Osteoblast (primary cell): Measurements from ENCODE around the gene ZNF778. TPM values are rescaled to one million over a fixed set of nuclear protein-coding genes. Genes with fewer than 3 reads are reported as not detected.

Experiments used
- DNase-seq: peaks from one replicate; pipeline ENCODE4 v3.0.0; 2011; ENCODE audit warnings: low spot score, mixed read lengths; ENCODE audit not compliant: insufficient read length; ENCODE audit errors: missing footprints
- H2AFZ ChIP-seq: 2 replicates; pipeline ENCODE4 v1.6.0; 2011; ENCODE audit warnings: mild to moderate bottlenecking, low read length
- H3K27ac ChIP-seq: 2 replicates; pipeline ENCODE4 v1.5.1; 2011; ENCODE audit warnings: mild to moderate bottlenecking, low read depth, low read length, moderate library complexity
- H3K27me3 ChIP-seq: 2 replicates; pipeline ENCODE4 v1.6.0; 2012; ENCODE audit warnings: mild to moderate bottlenecking, control low read depth, inconsistent platforms, low read length, moderate library complexity; ENCODE audit not compliant: insufficient read depth
- H3K36me3 ChIP-seq: 2 replicates; pipeline ENCODE4 v1.5.1; 2011; ENCODE audit warnings: mild to moderate bottlenecking, low read length, control low read depth, moderate library complexity; ENCODE audit not compliant: insufficient read depth
- H3K4me1 ChIP-seq: 2 replicates; pipeline ENCODE4 v1.5.1; 2011; ENCODE audit warnings: mild to moderate bottlenecking, low read length, control low read depth, moderate library complexity; ENCODE audit not compliant: insufficient read depth
- H3K4me2 ChIP-seq: 2 replicates; pipeline ENCODE4 v1.6.0; 2011; ENCODE audit warnings: mild to moderate bottlenecking, low read length; ENCODE audit not compliant: insufficient read depth
- H3K4me3 ChIP-seq: fragments of 200-600 bp; sonication (generic); 3 replicates; pipeline ENCODE4 v1.5.1; 2012; ENCODE audit warnings: mild to moderate bottlenecking, low read length, inconsistent platforms; ENCODE audit not compliant: insufficient read depth
- H3K79me2 ChIP-seq: 2 replicates; pipeline ENCODE4 v1.6.0; 2012; ENCODE audit warnings: mild to moderate bottlenecking, low read length, control low read depth, inconsistent platforms; ENCODE audit not compliant: insufficient read depth
- H3K9me3 ChIP-seq: 2 replicates; pipeline ENCODE4 v1.5.1; 2011; ENCODE audit warnings: low read depth, low read length, control low read depth
- H4K20me1 ChIP-seq: 2 replicates; pipeline ENCODE4 v1.6.0; 2012; ENCODE audit warnings: mild to moderate bottlenecking, low read length, control low read depth; ENCODE audit not compliant: insufficient read depth
- CTCF ChIP-seq: IDR thresholded peaks from 2 replicates; pipeline ENCODE4 v1.5.1; 2011; ENCODE audit warnings: mild to moderate bottlenecking, low read depth, low read length, moderate library complexity; ENCODE audit errors: extremely low read depth
- total RNA-seq: library from RNA; depleted of rRNA; stranded (reverse); fragments of >200 nt; gene quantifications from 2 replicates; pipeline ENCODE4 v1.2.3, GENCODE V29; 2012

The ZNF778 gene
- total RNA-seq, 1 donor: 8.7 TPM

- Histone ChIP-seq H3K9me3 (no peaks in the 10 kb centered on the region), H4K20me1 (no peaks in the 10 kb centered on the region), H3K27me3 (peaks cover 5% of the 10 kb centered on the region), H3K4me3 (no peak overlapping the region), H3K36me3 (no peaks in the 10 kb centered on the region), H3K4me1 (peaks cover 11% of the 10 kb centered on the region), H3K27ac (no peak overlapping the region), H3K4me2 (peak overlapping the region; percentile 4), H3K79me2 (no peaks in the 10 kb centered on the region), H2AFZ (peak overlapping the region; percentile 76)
- no peak for TF ChIP-seq CTCF
- DNase-seq: peak; percentile 95
These were observed 42.6 kb upstream of the ZNF778 start for GRCh38 chr16:89174877-89175276.

- Histone ChIP-seq H3K36me3 (no peaks in the 10 kb centered on the region), H3K27ac (no peak overlapping the region), H3K4me1 (peaks cover 11% of the 10 kb centered on the region), H3K27me3 (peaks cover 5% of the 10 kb centered on the region), H3K4me2 (peak overlapping the region; percentile 4), H4K20me1 (no peaks in the 10 kb centered on the region), H3K9me3 (no peaks in the 10 kb centered on the region), H3K79me2 (no peaks in the 10 kb centered on the region), H2AFZ (peak overlapping the region; percentile 76), H3K4me3 (no peak overlapping the region)
- peak; percentile 89 for DNase-seq
- TF ChIP-seq CTCF: no peak
These were observed 42.0 kb upstream of the ZNF778 start for GRCh38 chr16:89175280-89176146.

- Histone ChIP-seq H3K9me3 (no peaks in the 10 kb centered on the region), H2AFZ (peak overlapping the region; percentile 15), H3K27ac (no peak overlapping the region), H3K36me3 (no peaks in the 10 kb centered on the region), H3K4me2 (no peak overlapping the region), H3K4me3 (no peak overlapping the region), H4K20me1 (no peaks in the 10 kb centered on the region), H3K4me1 (peaks cover 11% of the 10 kb centered on the region), H3K79me2 (no peaks in the 10 kb centered on the region), H3K27me3 (peaks cover 5% of the 10 kb centered on the region)
- no peak for TF ChIP-seq CTCF
- DNase-seq: no peak
These were observed 41.3 kb upstream of the ZNF778 start for GRCh38 chr16:89176147-89176690.

- Histone ChIP-seq H3K79me2 (no peaks in the 10 kb centered on the region), H3K4me1 (peaks cover 11% of the 10 kb centered on the region), H3K27ac (no peak overlapping the region), H3K4me3 (no peak overlapping the region), H3K36me3 (no peaks in the 10 kb centered on the region), H3K27me3 (peaks cover 4% of the 10 kb centered on the region), H3K4me2 (no peak overlapping the region), H2AFZ (no peak overlapping the region), H3K9me3 (no peaks in the 10 kb centered on the region), H4K20me1 (no peaks in the 10 kb centered on the region)
- no peak for TF ChIP-seq CTCF
- no peak for DNase-seq
These were observed 40.8 kb upstream of the ZNF778 start for GRCh38 chr16:89176717-89177116.
